Psoas muscle (tissue), 8 donors: Measurements from ENCODE around the gene PIP5KL1. TPM values are rescaled to one million over a fixed set of nuclear protein-coding genes. Genes with fewer than 3 reads are reported as not detected.

ENCODE experiments used
- ATAC-seq, 4 donors: fragments of 200-7000 bp; cut with Tn5 transposase; one replicate each; pipeline ENCODE4 v1.9.1; 2020; ENCODE audit warnings: moderate library complexity in 3 of 4, mild to moderate bottlenecking in 2 of 4
- DNase-seq, 2 donors: peaks; one replicate each; pipeline ENCODE4 v3.0.0-alpha.2; 2020
- H3K27ac ChIP-seq: fragments of 200-600 bp; one replicate; pipeline ENCODE4 v1.8.0; 2022
- H3K27me3 ChIP-seq, 3 donors: fragments of 200-600 bp in 1 of 3; one replicate each; pipeline versions ENCODE4 v1.6.1 to v1.8.0; 2013 to 2022; ENCODE audit warnings: low read length in 2 of 3, mild to moderate bottlenecking in 2 of 3, moderate library complexity in 1 of 3; ENCODE audit not compliant: insufficient read depth in 3 of 3
- H3K36me3 ChIP-seq, 2 donors: fragments of 200-600 bp in 1 of 2; one replicate each; pipeline versions ENCODE4 v1.6.1 to v1.8.0; 2013 to 2022; ENCODE audit warnings: low read depth in 1 of 2, mild to moderate bottlenecking in 1 of 2, moderate library complexity in 1 of 2; ENCODE audit not compliant: insufficient read depth in 1 of 2
- H3K4me1 ChIP-seq: fragments of 200-600 bp; one replicate; pipeline ENCODE4 v1.8.0; 2022
- H3K4me3 ChIP-seq: fragments of 200-600 bp; one replicate; pipeline ENCODE4 v1.8.0; 2022; ENCODE audit warnings: mild to moderate bottlenecking
- H3K9me3 ChIP-seq: fragments of 200-600 bp; one replicate; pipeline ENCODE4 v1.8.0; 2022
- WGBS, 3 donors: extraction: QIAGEN DNeasy Blood & Tissue Kit; methylation state at CpG; one replicate each; pipeline versions ENCODE4 v1.1.6 to v1.1.7; 2013; 5-methylcytosine and 5-hydroxymethylcytosine counted together
- intact Hi-C, 2 donors: fragments of 100-400 bp; cut with DNase I; formaldehyde crosslinking; loops; one replicate each; pipeline versions ENCODE4 v1.11.0 to v1.14.2; 2022
- polyA plus RNA-seq, 3 donors: library from polyadenylated mRNA; stranded (reverse); fragments of 200-250 nt; gene quantifications; one replicate each; pipeline ENCODE4 v1.2.3, GENCODE V29; 2013
- total RNA-seq, 4 donors: library from RNA; stranded (reverse); fragmentation: NEBNext Ultra II Directional in 2 of 4; extraction: Animal tissue kit (Norgen Biotek cat#: 25700) in 2 of 4; gene quantifications; one replicate each; pipeline versions ENCODE4 v1.2.1 to v1.2.4, GENCODE V29; 2021 to 2023
- TF ChIP-seq, protein P1 (sequence below): fragments of 200-600 bp; IDR thresholded peaks from one replicate; pipeline ENCODE4 v1.8.0; 2022; ENCODE audit warnings: antibody characterized with exemption
- donor health status: healthy with polysubstance abuse.
- donor health status: DM: no; HTN: no; CAD: no; lungs with moderate emphysema.
- donor health status: Bipolar disorder and iron deficiency.
- donor health status: healthy.
- donor health status: DM: yes; HTN: yes; CAD: no.
- donor health status: DM: no; HTN: no; CAD: no.
- donor health status: DM: no; HTN: no; CAD: no.
- donor health status: DM: yes; HTN: yes; CAD: no.

Gene PIP5KL1
- total and polyA plus RNA-seq, 7 donors: 0.05 to 0.44 (median 0.26) TPM; not detected in 3

DNA sequence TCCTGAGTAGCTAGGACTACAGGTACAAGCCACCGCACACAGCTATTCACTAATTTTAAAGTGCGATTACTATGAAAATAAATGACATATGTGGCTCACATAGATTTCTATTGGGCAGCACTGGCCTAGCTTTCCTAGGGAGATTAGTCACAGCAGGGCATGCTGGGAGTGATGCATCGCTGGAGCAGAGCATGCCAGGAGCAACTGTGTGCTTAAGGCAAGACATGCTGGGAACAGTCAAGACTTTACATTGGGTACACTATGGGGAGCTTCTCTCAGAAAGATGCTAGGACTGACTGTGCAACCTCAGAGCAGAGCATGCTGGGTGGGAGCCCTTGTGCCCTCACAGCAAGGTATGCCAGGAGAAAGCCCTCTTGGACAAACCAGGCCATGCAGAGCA, 40.5 kb downstream of the PIP5KL1 start:
- H3K27ac ChIP-seq: no peak overlapping the region
- H3K36me3 ChIP-seq: peaks cover 14 to 94% of the 10 kb centered on the region in 2 donors
- TF ChIP-seq, protein P1, sequence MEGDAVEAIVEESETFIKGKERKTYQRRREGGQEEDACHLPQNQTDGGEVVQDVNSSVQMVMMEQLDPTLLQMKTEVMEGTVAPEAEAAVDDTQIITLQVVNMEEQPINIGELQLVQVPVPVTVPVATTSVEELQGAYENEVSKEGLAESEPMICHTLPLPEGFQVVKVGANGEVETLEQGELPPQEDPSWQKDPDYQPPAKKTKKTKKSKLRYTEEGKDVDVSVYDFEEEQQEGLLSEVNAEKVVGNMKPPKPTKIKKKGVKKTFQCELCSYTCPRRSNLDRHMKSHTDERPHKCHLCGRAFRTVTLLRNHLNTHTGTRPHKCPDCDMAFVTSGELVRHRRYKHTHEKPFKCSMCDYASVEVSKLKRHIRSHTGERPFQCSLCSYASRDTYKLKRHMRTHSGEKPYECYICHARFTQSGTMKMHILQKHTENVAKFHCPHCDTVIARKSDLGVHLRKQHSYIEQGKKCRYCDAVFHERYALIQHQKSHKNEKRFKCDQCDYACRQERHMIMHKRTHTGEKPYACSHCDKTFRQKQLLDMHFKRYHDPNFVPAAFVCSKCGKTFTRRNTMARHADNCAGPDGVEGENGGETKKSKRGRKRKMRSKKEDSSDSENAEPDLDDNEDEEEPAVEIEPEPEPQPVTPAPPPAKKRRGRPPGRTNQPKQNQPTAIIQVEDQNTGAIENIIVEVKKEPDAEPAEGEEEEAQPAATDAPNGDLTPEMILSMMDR: no peak
- 78 to 91% (median 80%) methylated on average over 3 of the region's 3 CpGs for WGBS, 3 donors
- intact Hi-C loops: no loop called here
- H3K4me1 ChIP-seq: peaks cover 2% of the 10 kb centered on the region
- ATAC-seq (peak in 1 of 4 donors; percentile 26), DNase-seq (no peak)
- H3K9me3 ChIP-seq: no peaks in the 10 kb centered on the region
- no peaks in the 10 kb centered on the region for H3K27me3 ChIP-seq
- no peak overlapping the region for H3K4me3 ChIP-seq

DNA sequence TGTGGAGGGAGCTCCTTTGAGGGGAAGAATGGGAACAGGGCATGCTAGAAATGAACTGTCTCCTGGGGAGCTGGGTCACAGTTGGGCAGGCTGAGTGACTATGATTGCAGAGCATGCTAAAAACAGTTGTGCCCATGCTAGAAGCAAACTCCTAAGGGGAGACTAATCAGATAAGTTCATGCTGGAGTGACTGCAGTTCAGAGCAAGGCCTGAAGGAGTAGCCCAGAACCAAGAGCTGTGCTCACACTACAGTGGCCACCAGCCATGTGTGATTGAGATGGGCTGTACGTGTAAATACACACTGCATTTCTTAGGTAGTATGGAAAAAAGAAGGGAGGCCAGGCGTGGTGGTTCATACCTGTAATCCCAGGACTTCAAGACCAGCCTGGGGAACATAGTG, 42.8 kb downstream of the PIP5KL1 start:
- 82 to 90% (median 88%) methylated on average over 2 of the region's 2 CpGs for WGBS, 3 donors
- intact Hi-C loops: no loop called here
- DNase-seq (no peak), ATAC-seq (no peak)
- TF ChIP-seq, protein P1: no peak
- Histone ChIP-seq H3K9me3 (no peaks in the 10 kb centered on the region), H3K4me1 (peaks cover 13% of the 10 kb centered on the region), H3K4me3 (no peak overlapping the region), H3K27me3 (no peaks in the 10 kb centered on the region), H3K27ac (no peak overlapping the region), H3K36me3 (peaks cover 8 to 75% of the 10 kb centered on the region in 2 donors)

DNA sequence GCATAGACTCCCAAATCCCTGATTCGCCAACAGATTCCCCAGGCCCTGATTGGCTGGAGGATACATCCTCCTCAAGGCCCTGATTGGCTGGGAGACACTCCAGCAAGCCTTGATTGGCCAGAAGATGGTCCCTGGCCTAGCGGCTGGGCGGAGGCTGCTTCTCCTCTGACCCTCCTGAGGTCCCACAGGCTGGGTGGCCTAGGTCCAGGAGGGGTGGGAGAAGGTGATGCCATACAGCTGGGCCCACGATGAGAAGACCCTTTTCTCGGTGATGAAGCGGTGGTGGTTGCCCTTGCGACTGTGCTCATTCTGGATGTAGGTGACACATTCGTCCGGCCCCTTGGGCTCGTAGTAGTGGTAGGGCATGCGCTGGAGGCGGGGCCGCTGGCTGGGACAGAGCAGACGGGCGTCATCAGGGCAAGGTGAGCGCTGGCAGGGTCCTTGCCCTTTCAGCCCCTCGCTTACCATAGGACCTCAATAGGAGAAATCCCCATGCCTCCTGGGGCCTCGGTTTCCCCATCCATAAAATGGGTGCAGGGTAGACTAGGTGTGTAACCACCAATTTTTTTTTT, 44.1 kb downstream of the PIP5KL1 start:
- ATAC-seq (peak in 2 of 4 donors; percentile 18 to 36), DNase-seq (no peak)
- Histone ChIP-seq H3K27me3 (no peaks in the 10 kb centered on the region), H3K4me1 (peaks cover 13% of the 10 kb centered on the region), H3K27ac (no peak overlapping the region), H3K4me3 (no peak overlapping the region), H3K9me3 (no peaks in the 10 kb centered on the region), H3K36me3 (peaks cover 6 to 64% of the 10 kb centered on the region in 2 donors)
- intact Hi-C loops: no loop called here
- TF ChIP-seq, protein P1: no peak
- 92 to 98% (median 95%) methylated on average over 18 of the region's 18 CpGs for WGBS, 3 donors

DNA sequence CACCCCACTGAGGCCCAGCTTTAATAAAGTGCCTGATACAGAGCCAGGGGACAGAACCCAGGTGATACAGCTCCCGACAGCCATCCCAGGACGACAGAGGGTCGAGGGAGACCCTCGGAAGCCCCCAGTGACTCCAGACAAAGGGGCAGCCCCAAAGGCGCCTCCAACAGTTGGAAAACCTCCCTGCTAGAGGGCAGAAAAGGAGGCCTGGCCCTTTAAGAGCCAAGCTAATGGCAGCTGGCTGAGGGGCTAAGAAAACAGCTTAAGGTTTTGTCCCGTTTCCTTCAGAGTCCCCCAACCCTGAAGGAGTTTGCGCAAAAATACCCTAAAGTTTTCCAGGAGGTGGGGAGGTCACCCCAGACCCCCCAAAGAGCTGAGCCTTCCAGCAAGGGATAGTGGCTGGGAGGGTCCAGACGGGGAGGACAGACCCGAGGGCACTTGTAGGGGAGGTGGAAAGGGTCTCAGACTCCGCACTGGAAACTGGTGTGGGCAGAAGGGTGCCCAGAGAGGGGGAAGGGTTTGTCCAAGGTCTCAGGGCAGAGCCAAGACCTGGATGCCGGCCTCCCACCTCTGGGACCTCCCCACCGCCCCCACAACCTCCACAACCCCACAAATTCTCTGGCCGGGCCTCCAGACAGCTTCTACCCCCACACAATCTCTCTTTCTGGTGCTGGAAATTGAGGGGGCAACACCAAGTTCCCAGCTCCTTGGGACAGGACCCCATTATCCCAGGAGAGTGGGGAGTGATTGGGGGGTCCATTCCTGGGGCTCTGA, 44.9 kb downstream of the PIP5KL1 start:
- intact Hi-C loops: no loop called here
- Histone ChIP-seq H3K4me3 (no peak overlapping the region), H3K27ac (peak overlapping the region; percentile 36), H3K9me3 (no peaks in the 10 kb centered on the region), H3K4me1 (peaks cover 13% of the 10 kb centered on the region), H3K27me3 (no peaks in the 10 kb centered on the region), H3K36me3 (peaks cover 6 to 56% of the 10 kb centered on the region in 2 donors)
- ATAC-seq (no peak), DNase-seq (no peak)
- 76 to 79% (median 77%) methylated on average over 13 of the region's 13 CpGs for WGBS, 3 donors
- TF ChIP-seq, protein P1: no peak
